ENCODE data around the gene HUS1.
"Not testable (repeated sequence)": the region's sequence is repeated elsewhere in the genome, so short reads cannot be mapped to it uniquely, and the experiment has no call there.

Gene HUS1

GRCh38 chr7:48000164-48000563 lies 20.7 kb upstream of the HUS1 start:
- not testable (repeated sequence) for H3K36me3 ChIP-seq (ENCODE audit: control insufficient read depth, insufficient read depth, low read length); H3K9ac ChIP-seq (ENCODE audit: low read depth, low read length); H3K27me3 ChIP-seq (ENCODE audit: control insufficient read depth, insufficient read depth, low read length); H3K4me3 ChIP-seq (ENCODE audit: low read depth, low read length); H3K9me3 ChIP-seq (ENCODE audit: control insufficient read depth, insufficient read depth, low read length); H3K4me1 ChIP-seq (ENCODE audit: control insufficient read depth, insufficient read depth, low read length)

DNA sequence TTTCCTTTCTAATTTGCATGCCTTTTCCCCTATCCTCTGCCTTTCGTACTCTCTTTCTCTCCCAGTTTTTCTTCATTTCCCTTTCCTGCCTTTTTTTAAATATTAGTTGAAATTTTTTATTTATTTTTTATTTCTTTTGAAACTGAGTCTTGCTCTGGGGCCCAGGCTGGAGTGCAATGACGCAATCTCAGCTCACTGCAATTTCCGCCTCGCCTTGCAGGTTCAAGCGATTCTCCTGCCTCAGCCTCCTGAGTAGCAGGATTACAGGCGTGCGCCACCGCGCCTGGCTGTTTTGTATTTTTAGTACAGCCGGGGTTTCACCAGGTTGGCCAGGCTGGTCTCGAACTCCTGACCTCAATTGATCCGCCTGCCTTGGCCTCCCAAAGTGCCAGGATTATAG lies 20.0 kb upstream of the HUS1 start:
- Histone ChIP-seq H3K36me3 (ENCODE audit: control insufficient read depth, insufficient read depth, low read length) (no peaks in the 10 kb centered on the region), H3K9me3 (ENCODE audit: control insufficient read depth, insufficient read depth, low read length) (no peaks in the 10 kb centered on the region), H3K9ac (ENCODE audit: low read depth, low read length) (no peak overlapping the region), H3K27me3 (ENCODE audit: control insufficient read depth, insufficient read depth, low read length) (no peaks in the 10 kb centered on the region), H3K4me3 (ENCODE audit: low read depth, low read length) (no peak overlapping the region), H3K4me1 (ENCODE audit: control insufficient read depth, insufficient read depth, low read length) (no peaks in the 10 kb centered on the region)

DNA sequence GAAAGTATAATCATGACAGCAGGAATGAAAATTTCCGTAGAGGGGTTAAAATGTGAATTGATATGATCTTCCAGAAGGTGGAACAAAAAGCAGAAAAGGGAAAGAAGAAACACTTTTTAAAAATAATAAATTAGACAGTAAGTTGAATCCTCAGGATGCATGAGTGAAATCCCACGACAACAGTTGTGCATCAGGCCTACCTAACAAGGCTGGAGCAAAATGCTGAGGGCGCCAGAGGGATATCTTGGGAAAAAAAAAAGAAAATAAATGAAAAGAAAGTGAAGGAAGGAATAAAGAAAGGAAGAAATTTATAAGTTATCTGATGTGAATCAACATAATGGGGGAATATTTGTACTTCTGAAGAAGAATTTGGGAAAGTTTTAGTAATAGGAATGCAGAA lies 13.0 kb upstream of the HUS1 start:
- Histone ChIP-seq H3K27me3 (ENCODE audit: control insufficient read depth, insufficient read depth, low read length) (no peaks in the 10 kb centered on the region), H3K4me1 (ENCODE audit: control insufficient read depth, insufficient read depth, low read length) (no peaks in the 10 kb centered on the region), H3K9ac (ENCODE audit: low read depth, low read length) (no peak overlapping the region), H3K9me3 (ENCODE audit: control insufficient read depth, insufficient read depth, low read length) (no peaks in the 10 kb centered on the region), H3K36me3 (ENCODE audit: control insufficient read depth, insufficient read depth, low read length) (no peaks in the 10 kb centered on the region), H3K4me3 (ENCODE audit: low read depth, low read length) (peak overlapping the region; percentile 58)

- H3K36me3 ChIP-seq (ENCODE audit: control insufficient read depth, insufficient read depth, low read length): no peaks in the 10 kb centered on the region
- no peaks in the 10 kb centered on the region for H3K27me3 ChIP-seq (ENCODE audit: control insufficient read depth, insufficient read depth, low read length)
- H3K9me3 ChIP-seq (ENCODE audit: control insufficient read depth, insufficient read depth, low read length): no peaks in the 10 kb centered on the region
- no peaks in the 10 kb centered on the region for H3K4me1 ChIP-seq (ENCODE audit: control insufficient read depth, insufficient read depth, low read length)
- H3K9ac ChIP-seq (ENCODE audit: low read depth, low read length): no peak overlapping the region
- peak overlapping the region; percentile 58 for H3K4me3 ChIP-seq (ENCODE audit: low read depth, low read length)
Measured at GRCh38 chr7:47991741-47992311, 12.4 kb upstream of the HUS1 start.

DNA sequence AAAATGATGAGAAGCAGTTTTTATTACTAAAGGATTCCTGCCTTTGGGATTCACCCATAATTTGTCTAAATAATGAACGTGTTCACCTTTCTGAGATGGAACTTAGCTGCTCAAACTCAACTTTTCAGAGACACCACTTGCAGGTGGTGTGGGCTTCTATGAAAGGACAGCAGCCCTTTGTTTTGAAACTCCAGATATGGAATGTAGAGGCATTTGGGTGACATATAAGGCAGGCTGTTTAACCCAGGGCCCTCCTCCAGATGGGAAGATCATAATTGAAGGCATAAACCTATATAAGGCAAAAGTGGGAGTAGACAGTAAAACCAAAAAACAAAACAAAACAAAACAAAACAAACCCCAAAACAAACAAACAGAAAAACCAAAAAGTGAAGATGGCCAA lies 11.9 kb upstream of the HUS1 start:
- Histone ChIP-seq H3K9me3 (ENCODE audit: control insufficient read depth, insufficient read depth, low read length) (no peaks in the 10 kb centered on the region), H3K4me1 (ENCODE audit: control insufficient read depth, insufficient read depth, low read length) (no peaks in the 10 kb centered on the region), H3K4me3 (ENCODE audit: low read depth, low read length) (no peak overlapping the region), H3K9ac (ENCODE audit: low read depth, low read length) (no peak overlapping the region), H3K36me3 (ENCODE audit: control insufficient read depth, insufficient read depth, low read length) (no peaks in the 10 kb centered on the region), H3K27me3 (ENCODE audit: control insufficient read depth, insufficient read depth, low read length) (no peaks in the 10 kb centered on the region)

DNA sequence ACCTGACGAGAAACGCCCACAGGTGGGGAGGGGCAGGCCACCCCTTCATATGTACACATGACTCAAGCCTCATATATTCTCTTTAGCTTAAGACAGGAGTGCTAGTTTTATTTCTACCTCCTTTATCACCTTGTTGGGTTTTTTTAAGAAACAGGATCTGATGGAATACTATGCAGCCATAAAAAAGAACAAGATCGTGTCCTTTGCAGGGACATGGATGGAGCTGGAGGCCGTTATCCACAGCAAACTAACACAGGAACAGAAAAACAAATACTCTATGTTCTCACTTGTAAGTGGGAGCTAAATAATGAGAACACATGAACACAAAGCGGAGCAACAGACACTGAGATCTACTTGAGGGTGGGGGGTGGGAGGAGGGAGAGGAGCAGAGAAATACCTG lies 11.2 kb upstream of the HUS1 start:
- H3K4me3 ChIP-seq (ENCODE audit: low read depth, low read length): no peak overlapping the region
- no peaks in the 10 kb centered on the region for H3K27me3 ChIP-seq (ENCODE audit: control insufficient read depth, insufficient read depth, low read length)
- H3K36me3 ChIP-seq (ENCODE audit: control insufficient read depth, insufficient read depth, low read length): no peaks in the 10 kb centered on the region
- H3K4me1 ChIP-seq (ENCODE audit: control insufficient read depth, insufficient read depth, low read length): no peaks in the 10 kb centered on the region
- H3K9ac ChIP-seq (ENCODE audit: low read depth, low read length): no peak overlapping the region
- no peaks in the 10 kb centered on the region for H3K9me3 ChIP-seq (ENCODE audit: control insufficient read depth, insufficient read depth, low read length)

- H3K9ac ChIP-seq (ENCODE audit: low read depth, low read length); H3K36me3 ChIP-seq (ENCODE audit: control insufficient read depth, insufficient read depth, low read length): not testable (repeated sequence)
Measured at GRCh38 chr7:47989607-47990400, 10.4 kb upstream of the HUS1 start.

DNA sequence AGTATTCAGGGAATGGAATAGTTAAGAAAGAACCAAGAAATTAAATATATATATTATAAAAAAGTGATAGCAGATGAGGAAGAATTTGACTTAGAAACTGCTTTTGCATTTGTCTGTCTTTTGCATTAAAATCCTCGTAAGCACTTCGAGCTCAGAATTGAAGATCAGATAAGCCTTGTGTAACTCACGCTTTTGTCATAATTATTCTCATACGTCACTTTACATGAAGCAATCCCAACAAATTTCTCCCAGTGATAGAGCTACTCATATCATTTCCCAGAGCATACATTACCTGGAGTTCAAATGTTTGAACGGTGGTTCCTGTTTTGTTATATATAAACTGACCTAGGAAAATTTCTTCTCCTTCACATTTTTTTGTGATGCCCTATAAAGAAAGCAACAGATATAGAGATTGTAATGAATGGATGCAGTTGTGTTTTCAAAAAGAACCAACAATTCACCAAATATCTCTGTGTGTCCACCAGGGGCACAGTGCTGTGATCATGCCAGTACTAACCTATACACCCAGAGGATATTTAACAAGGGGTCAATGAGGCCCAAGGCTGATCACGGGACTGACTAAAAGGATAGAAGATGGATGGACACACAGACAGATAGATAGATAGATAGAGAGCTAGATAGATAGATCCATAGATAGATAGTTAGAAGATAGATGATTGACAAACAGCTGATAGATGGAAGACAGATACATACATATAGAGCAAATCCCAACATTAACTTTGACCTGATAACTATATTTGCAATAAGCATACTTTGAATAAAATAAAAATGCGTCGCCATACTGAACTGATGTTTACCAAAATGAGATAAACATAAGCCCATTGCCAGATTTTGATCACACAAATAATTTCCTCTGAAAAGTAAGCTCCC lies 9.3 kb upstream of the HUS1 start:
- Histone ChIP-seq H3K4me3 (ENCODE audit: low read depth, low read length) (no peak overlapping the region), H3K9me3 (ENCODE audit: control insufficient read depth, insufficient read depth, low read length) (no peaks in the 10 kb centered on the region), H3K27me3 (ENCODE audit: control insufficient read depth, insufficient read depth, low read length) (no peaks in the 10 kb centered on the region), H3K9ac (ENCODE audit: low read depth, low read length) (no peak overlapping the region), H3K36me3 (ENCODE audit: control insufficient read depth, insufficient read depth, low read length) (no peaks in the 10 kb centered on the region), H3K4me1 (ENCODE audit: control insufficient read depth, insufficient read depth, low read length) (no peaks in the 10 kb centered on the region)

More at GRCh38 chr7:47989607-47990400, 10.4 kb upstream of the HUS1 start:
- H3K4me1 ChIP-seq (ENCODE audit: control insufficient read depth, insufficient read depth, low read length); H3K4me3 ChIP-seq (ENCODE audit: low read depth, low read length); H3K27me3 ChIP-seq (ENCODE audit: control insufficient read depth, insufficient read depth, low read length); H3K9me3 ChIP-seq (ENCODE audit: control insufficient read depth, insufficient read depth, low read length): not testable (repeated sequence)

DNA sequence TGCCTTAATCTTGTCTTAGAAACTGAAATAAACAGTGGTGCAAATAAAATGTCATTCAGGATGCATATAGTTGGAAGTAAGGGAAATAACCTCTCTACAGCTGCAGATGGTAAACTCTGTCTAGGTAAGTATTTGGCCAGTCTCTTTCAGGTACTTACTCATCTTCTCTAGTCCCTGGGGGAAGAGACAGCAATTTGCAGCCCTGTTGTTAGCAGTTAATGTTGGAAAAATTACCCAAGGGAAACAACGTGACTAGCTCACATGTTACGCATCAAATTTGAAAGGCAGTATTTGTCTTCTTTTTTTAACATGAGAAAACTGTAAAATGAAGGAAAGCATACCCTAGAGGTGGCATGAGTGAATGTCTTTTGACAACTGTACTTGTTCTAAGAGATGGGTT lies 3.2 kb upstream of the HUS1 start:
- Histone ChIP-seq H3K4me1 (ENCODE audit: control insufficient read depth, insufficient read depth, low read length) (peaks cover 4% of the 10 kb centered on the region), H3K9me3 (ENCODE audit: control insufficient read depth, insufficient read depth, low read length) (no peaks in the 10 kb centered on the region), H3K36me3 (ENCODE audit: control insufficient read depth, insufficient read depth, low read length) (no peaks in the 10 kb centered on the region), H3K4me3 (ENCODE audit: low read depth, low read length) (no peak overlapping the region), H3K9ac (ENCODE audit: low read depth, low read length) (no peak overlapping the region), H3K27me3 (ENCODE audit: control insufficient read depth, insufficient read depth, low read length) (no peaks in the 10 kb centered on the region)

DNA sequence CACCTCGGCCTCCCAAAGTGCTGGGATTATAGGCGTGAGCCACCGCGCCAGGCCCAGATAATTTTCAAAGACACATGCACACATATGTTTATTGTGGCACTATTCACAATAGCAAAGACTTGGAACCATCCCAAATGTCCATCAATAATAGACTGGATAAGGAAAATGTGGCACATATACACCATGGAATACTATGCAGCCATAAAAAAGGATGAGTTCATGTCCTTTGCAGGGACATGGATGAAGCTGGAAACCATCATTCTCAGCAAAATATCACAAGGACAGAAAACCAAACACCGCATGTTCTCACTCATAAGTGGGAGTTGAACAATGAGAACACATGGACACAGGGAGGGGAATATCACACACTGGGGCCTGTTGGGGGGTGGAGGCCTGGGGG lies 1.2 kb upstream of the HUS1 start:
- not testable (repeated sequence) for H3K4me1 ChIP-seq (ENCODE audit: control insufficient read depth, insufficient read depth, low read length); H3K36me3 ChIP-seq (ENCODE audit: control insufficient read depth, insufficient read depth, low read length)

DNA sequence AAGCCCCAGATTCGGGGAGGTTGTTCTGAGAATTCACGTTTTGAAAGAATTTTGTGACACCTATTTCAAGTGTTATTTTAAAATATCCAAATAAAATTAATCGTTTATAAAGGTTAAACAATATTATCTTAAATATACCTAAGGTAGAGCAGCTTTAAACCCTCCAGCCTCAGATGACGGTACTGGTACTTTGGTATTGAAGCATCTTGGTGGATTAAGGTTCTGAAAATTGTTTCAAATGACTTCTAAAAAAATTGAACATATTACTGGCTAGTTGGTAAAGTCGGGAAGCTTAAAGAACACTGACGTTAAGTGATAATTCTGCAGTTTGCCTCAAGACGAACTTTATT lies 392 bp upstream of the HUS1 start:
- H3K9ac ChIP-seq (ENCODE audit: low read depth, low read length): no peak overlapping the region
- peak overlapping the region; percentile 10 for H3K4me3 ChIP-seq (ENCODE audit: low read depth, low read length)
- H3K27me3 ChIP-seq (ENCODE audit: control insufficient read depth, insufficient read depth, low read length): no peaks in the 10 kb centered on the region
- peaks cover 4% of the 10 kb centered on the region for H3K4me1 ChIP-seq (ENCODE audit: control insufficient read depth, insufficient read depth, low read length)
- H3K9me3 ChIP-seq (ENCODE audit: control insufficient read depth, insufficient read depth, low read length): no peaks in the 10 kb centered on the region
- peaks cover 8% of the 10 kb centered on the region for H3K36me3 ChIP-seq (ENCODE audit: control insufficient read depth, insufficient read depth, low read length)

More for the DNA sequence above, 1.2 kb upstream of the HUS1 start:
- H3K9me3 ChIP-seq (ENCODE audit: control insufficient read depth, insufficient read depth, low read length); H3K4me3 ChIP-seq (ENCODE audit: low read depth, low read length); H3K27me3 ChIP-seq (ENCODE audit: control insufficient read depth, insufficient read depth, low read length); H3K9ac ChIP-seq (ENCODE audit: low read depth, low read length): not testable (repeated sequence)

GRCh38 chr7:47978790-47979144 lies 648 bp downstream of the HUS1 start:
- Histone ChIP-seq H3K4me1 (ENCODE audit: control insufficient read depth, insufficient read depth, low read length) (peaks cover 4% of the 10 kb centered on the region), H3K36me3 (ENCODE audit: control insufficient read depth, insufficient read depth, low read length) (peaks cover 15% of the 10 kb centered on the region), H3K9me3 (ENCODE audit: control insufficient read depth, insufficient read depth, low read length) (no peaks in the 10 kb centered on the region), H3K4me3 (ENCODE audit: low read depth, low read length) (peak overlapping the region; percentile 91), H3K9ac (ENCODE audit: low read depth, low read length) (peak overlapping the region; percentile 16), H3K27me3 (ENCODE audit: control insufficient read depth, insufficient read depth, low read length) (no peaks in the 10 kb centered on the region)

All from iPS-15b (cell line).